Measurements from ENCODE around the gene ASTN2.

ASTN2 gene

GRCh38 chr9:116483622-116484491, 931.0 kb downstream of the ASTN2 start:
- no peak for TF ChIP-seq CTCF (IDR thresholded peaks at IDR 0.05; ENCODE audit: insufficient read depth, low read length, poor library complexity, severe bottlenecking)
- no peaks in the 10 kb centered on the region; the same call in 1 of the 2 replicates for H3K36me3 ChIP-seq (ENCODE audit: control insufficient read depth, insufficient read depth, low read length)
- no peak for DNase-seq (ENCODE audit: extremely low read depth, insufficient read length)
- no peaks in the 10 kb centered on the region for H3K27me3 ChIP-seq (replicated peaks; ENCODE audit: control insufficient read depth, insufficient read depth, low read length)
- H3K4me3 ChIP-seq (replicated peaks; ENCODE audit: low read depth, low read length): no peak overlapping the region

DNA sequence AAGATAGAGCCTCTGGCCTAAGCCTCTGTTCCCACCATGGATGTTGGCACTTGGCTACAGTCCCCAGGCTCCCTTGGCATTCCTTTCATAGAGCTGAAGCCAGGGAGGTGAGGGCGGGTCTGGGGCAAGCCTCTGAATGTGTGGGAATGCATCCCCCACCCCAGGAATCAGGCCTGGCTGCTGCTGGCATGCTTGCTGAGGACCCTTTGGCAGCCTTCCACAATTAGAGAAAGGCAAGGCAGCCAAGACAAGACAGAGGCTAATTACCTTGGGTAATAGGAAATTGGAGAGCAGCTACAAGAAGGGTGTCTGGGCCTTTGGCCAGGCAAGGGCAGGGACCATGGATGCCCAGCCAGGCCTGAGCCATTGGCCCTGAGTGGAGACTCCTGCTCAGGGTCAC, 932.1 kb downstream of the ASTN2 start:
- no peaks in the 10 kb centered on the region for H3K27me3 ChIP-seq (replicated peaks; ENCODE audit: control insufficient read depth, insufficient read depth, low read length)
- DNase-seq (ENCODE audit: extremely low read depth, insufficient read length): no peak
- TF ChIP-seq CTCF (IDR thresholded peaks at IDR 0.05; ENCODE audit: insufficient read depth, low read length, poor library complexity, severe bottlenecking): no peak

DNA sequence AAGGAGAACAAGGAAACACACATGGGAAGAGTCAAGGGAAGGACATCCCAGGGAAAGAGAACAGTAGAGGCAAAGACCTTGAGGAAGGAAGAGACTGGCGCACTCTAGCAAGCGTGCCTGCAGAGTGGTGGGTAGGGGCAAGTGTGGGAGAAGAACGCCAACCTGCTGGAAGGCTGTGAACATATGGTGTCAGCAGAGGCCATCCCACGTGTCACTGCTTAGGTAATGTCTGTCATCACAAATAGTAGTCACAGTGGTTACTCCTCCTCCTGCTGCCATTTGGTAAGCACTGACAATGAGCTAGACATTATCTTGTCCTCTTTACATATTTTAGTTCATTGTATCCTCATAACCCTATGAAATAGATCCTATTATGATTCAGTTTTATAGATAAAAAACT, 934.2 kb downstream of the ASTN2 start:
- TF ChIP-seq CTCF (IDR thresholded peaks at IDR 0.05; ENCODE audit: insufficient read depth, low read length, poor library complexity, severe bottlenecking): no peak

More for the DNA sequence above, 932.1 kb downstream of the ASTN2 start:
- Histone ChIP-seq H3K4me3 (replicated peaks; ENCODE audit: low read depth, low read length) (no peak overlapping the region), H3K36me3 (ENCODE audit: control insufficient read depth, insufficient read depth, low read length) (no peaks in the 10 kb centered on the region; the same call in 1 of the 2 replicates)

DNA sequence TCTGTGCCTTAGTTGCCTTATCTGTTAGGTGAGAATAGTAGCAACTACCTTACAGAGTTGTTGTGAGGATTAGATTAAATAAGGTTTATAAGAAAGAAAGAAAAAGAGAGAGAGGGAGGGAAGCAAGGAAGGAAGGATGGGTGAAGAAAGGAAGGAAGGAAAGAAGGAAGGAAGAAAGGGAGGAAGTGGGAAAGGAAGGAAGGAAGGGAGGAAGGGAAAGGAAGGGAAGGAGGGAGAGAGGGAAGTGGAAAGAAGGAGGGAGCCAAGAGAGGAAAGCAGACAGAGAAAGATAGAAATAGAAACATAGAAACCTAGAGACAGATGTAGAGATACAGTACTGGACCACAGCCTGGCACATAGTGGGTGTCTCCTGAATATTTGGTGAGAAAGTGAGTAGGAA, 934.9 kb downstream of the ASTN2 start:
- Histone ChIP-seq H3K4me3 (replicated peaks; ENCODE audit: low read depth, low read length) (no peak overlapping the region), H3K36me3 (ENCODE audit: control insufficient read depth, insufficient read depth, low read length) (no peaks in the 10 kb centered on the region; the same call in 1 of the 2 replicates), H3K27me3 (replicated peaks; ENCODE audit: control insufficient read depth, insufficient read depth, low read length) (no peaks in the 10 kb centered on the region)
- no peak for TF ChIP-seq CTCF (IDR thresholded peaks at IDR 0.05; ENCODE audit: insufficient read depth, low read length, poor library complexity, severe bottlenecking)
- no peak for DNase-seq (ENCODE audit: extremely low read depth, insufficient read length)

More for the DNA sequence above, 934.2 kb downstream of the ASTN2 start:
- no peak for DNase-seq (ENCODE audit: extremely low read depth, insufficient read length)
- no peaks in the 10 kb centered on the region; the same call in 1 of the 2 replicates for H3K36me3 ChIP-seq (ENCODE audit: control insufficient read depth, insufficient read depth, low read length)
- no peaks in the 10 kb centered on the region for H3K27me3 ChIP-seq (replicated peaks; ENCODE audit: control insufficient read depth, insufficient read depth, low read length)
- no peak overlapping the region for H3K4me3 ChIP-seq (replicated peaks; ENCODE audit: low read depth, low read length)

DNA sequence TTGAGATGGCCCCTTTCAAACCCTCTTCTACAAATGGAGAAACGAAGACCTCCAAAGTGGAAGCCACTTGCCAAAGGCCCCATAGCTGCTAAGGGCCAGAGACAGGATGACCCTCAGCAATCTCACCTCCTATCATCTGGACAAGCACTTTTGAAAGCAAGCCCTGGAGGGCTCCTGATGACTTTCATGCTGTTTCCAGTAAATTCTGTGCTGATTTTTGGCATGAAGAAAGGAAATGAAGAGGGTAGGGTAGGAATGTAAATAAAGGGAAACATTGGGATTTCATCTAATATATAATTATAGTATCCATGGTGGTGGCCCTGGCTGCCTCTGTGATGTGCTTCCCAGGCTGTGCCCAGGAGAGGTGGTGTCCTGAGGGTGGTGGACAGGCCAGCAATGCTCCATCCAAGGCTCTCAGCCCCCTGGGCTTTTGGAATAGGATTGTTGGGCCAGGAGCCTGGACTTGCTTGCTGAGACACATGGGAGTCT, 935.8 kb downstream of the ASTN2 start:
- no peak for DNase-seq (ENCODE audit: extremely low read depth, insufficient read length)
- no peak overlapping the region for H3K4me3 ChIP-seq (replicated peaks; ENCODE audit: low read depth, low read length)
- no peaks in the 10 kb centered on the region for H3K27me3 ChIP-seq (replicated peaks; ENCODE audit: control insufficient read depth, insufficient read depth, low read length)
- no peaks in the 10 kb centered on the region; the same call in 1 of the 2 replicates for H3K36me3 ChIP-seq (ENCODE audit: control insufficient read depth, insufficient read depth, low read length)
- TF ChIP-seq CTCF (IDR thresholded peaks at IDR 0.05; ENCODE audit: insufficient read depth, low read length, poor library complexity, severe bottlenecking): no peak

Measured in GM06990 (cell line).